Activated T-helper 2 cell treated with anti-CD3 and anti-CD28 coated beads, Interferon-gamma antibody, Interleukin-2, Interleukin-4, amounts not matched to agents 10 μg/mL and 5 μg/mL and 100 μg/mL, durations not matched to agents 14 hours and 24 hours and 36 hours (primary cell): ENCODE measurements around the gene MPHOSPH8. TPM values are rescaled to one million over a fixed set of nuclear protein-coding genes. Genes with fewer than 3 reads are reported as not detected.
A peak's percentile ranks its signal among the peaks of the same experiment; 100 is the strongest.
"Not testable (repeated sequence)": the region's sequence is repeated elsewhere in the genome, so short reads cannot be mapped to it uniquely, and the experiment has no call there.

Experiments
- DNase-seq: peaks from one replicate; pipeline ENCODE4 v3.0.0; 2021; ENCODE audit warnings: low spot score
- H3K27ac Mint-ChIP-seq: one replicate; pipeline ENCODE4 v1.8.0; 2021; ENCODE audit warnings: mixed read lengths
- H3K27me3 Mint-ChIP-seq: one replicate; pipeline ENCODE4 v1.8.0; 2021; ENCODE audit warnings: low read depth, mixed read lengths
- H3K36me3 Mint-ChIP-seq: one replicate; pipeline ENCODE4 v1.8.0; 2021; ENCODE audit warnings: low read depth, mixed read lengths
- H3K4me1 Mint-ChIP-seq: one replicate; pipeline ENCODE4 v1.8.0; 2021; ENCODE audit warnings: low read depth, mixed read lengths
- H3K4me3 Mint-ChIP-seq: one replicate; pipeline ENCODE4 v1.8.0; 2021; ENCODE audit warnings: low read depth, mild to moderate bottlenecking, moderate library complexity, mixed read lengths
- H3K9me3 Mint-ChIP-seq: one replicate; pipeline ENCODE4 v1.8.0; 2021; ENCODE audit warnings: mixed read lengths
- intact Hi-C: fragments of 100-400 bp; cut with micrococcal nuclease; formaldehyde crosslinking; loops from one replicate; pipeline ENCODE4 v1.15.1; 2023
- total RNA-seq: library from RNA; stranded (reverse); gene quantifications from 2 replicates; pipeline ENCODE4 v1.2.3, GENCODE V29; 2022

Gene MPHOSPH8
- total RNA-seq, 1 donor from 2014 or later, result 46.4 TPM

- Mint-ChIP-seq H3K27ac (no peak overlapping the region), H3K9me3 (peaks cover 5% of the 10 kb centered on the region), H3K36me3 (peaks cover 3% of the 10 kb centered on the region), H3K4me1 (peaks cover 6% of the 10 kb centered on the region), H3K27me3 (peaks cover 22% of the 10 kb centered on the region), H3K4me3 (peak overlapping the region; percentile 64)
- peak; percentile 16 for DNase-seq
- intact Hi-C loops, result no loop called here
These were observed 31.4 kb upstream of the MPHOSPH8 start for GRCh38 chr13:19601749-19602725.

GRCh38 chr13:19604306-19604705 is 29.2 kb upstream of the MPHOSPH8 start:
- DNase-seq, result no peak
- Mint-ChIP-seq H3K4me3 (no peak overlapping the region), H3K36me3 (peaks cover 3% of the 10 kb centered on the region), H3K4me1 (no peaks in the 10 kb centered on the region), H3K9me3 (peaks cover 5% of the 10 kb centered on the region), H3K27ac (no peak overlapping the region), H3K27me3 (peaks cover 20% of the 10 kb centered on the region)
- intact Hi-C loops, result no loop called here

- intact Hi-C loops, result no loop called here
- H3K36me3 Mint-ChIP-seq, result peaks cover 3% of the 10 kb centered on the region
- peaks cover 5% of the 10 kb centered on the region for H3K9me3 Mint-ChIP-seq
- peaks cover 13% of the 10 kb centered on the region for H3K27me3 Mint-ChIP-seq
- H3K4me3 Mint-ChIP-seq, result no peak overlapping the region
- H3K27ac Mint-ChIP-seq, result no peak overlapping the region
- DNase-seq, result no peak
- H3K4me1 Mint-ChIP-seq, result no peaks in the 10 kb centered on the region
These were observed 28.1 kb upstream of the MPHOSPH8 start for GRCh38 chr13:19605161-19605955.

- no peak for DNase-seq
- no peak overlapping the region for H3K27ac Mint-ChIP-seq
- intact Hi-C loops, result no loop called here
- no peak overlapping the region for H3K4me3 Mint-ChIP-seq
- no peaks in the 10 kb centered on the region for H3K4me1 Mint-ChIP-seq
- H3K27me3 Mint-ChIP-seq, result peaks cover 9% of the 10 kb centered on the region
- H3K36me3 Mint-ChIP-seq, result peaks cover 3% of the 10 kb centered on the region
- peaks cover 5% of the 10 kb centered on the region for H3K9me3 Mint-ChIP-seq
These were observed 27.3 kb upstream of the MPHOSPH8 start for GRCh38 chr13:19606152-19606551.

GRCh38 chr13:19606737-19607136 is 26.7 kb upstream of the MPHOSPH8 start:
- H3K4me1 Mint-ChIP-seq, result no peaks in the 10 kb centered on the region
- H3K27me3 Mint-ChIP-seq, result peaks cover 8% of the 10 kb centered on the region
- intact Hi-C loops, result no loop called here
- peaks cover 3% of the 10 kb centered on the region for H3K36me3 Mint-ChIP-seq
- no peak for DNase-seq
- no peak overlapping the region for H3K27ac Mint-ChIP-seq
- no peak overlapping the region for H3K4me3 Mint-ChIP-seq
- H3K9me3 Mint-ChIP-seq, result peaks cover 5% of the 10 kb centered on the region

- Mint-ChIP-seq H3K9me3 (peaks cover 5% of the 10 kb centered on the region), H3K27me3 (peaks cover 8% of the 10 kb centered on the region), H3K36me3 (peaks cover 3% of the 10 kb centered on the region), H3K4me1 (no peaks in the 10 kb centered on the region), H3K27ac (no peak overlapping the region), H3K4me3 (no peak overlapping the region)
- intact Hi-C loops, result no loop called here
- DNase-seq, result no peak
These were observed 25.9 kb upstream of the MPHOSPH8 start for GRCh38 chr13:19607523-19608078.

- Mint-ChIP-seq H3K4me3 (no peak overlapping the region), H3K4me1 (no peaks in the 10 kb centered on the region), H3K36me3 (no peaks in the 10 kb centered on the region), H3K27me3 (peaks cover 5% of the 10 kb centered on the region), H3K9me3 (peaks cover 10% of the 10 kb centered on the region), H3K27ac (no peak overlapping the region)
- no peak for DNase-seq
- intact Hi-C loops, result no loop called here
These were observed 14.5 kb upstream of the MPHOSPH8 start for GRCh38 chr13:19618977-19619376.

- peaks cover 6% of the 10 kb centered on the region for H3K27me3 Mint-ChIP-seq
- H3K4me1 Mint-ChIP-seq, result no peaks in the 10 kb centered on the region
- H3K27ac Mint-ChIP-seq, result no peak overlapping the region
- no peak overlapping the region for H3K4me3 Mint-ChIP-seq
- H3K36me3 Mint-ChIP-seq, result no peaks in the 10 kb centered on the region
- DNase-seq, result no peak
- H3K9me3 Mint-ChIP-seq, result peaks cover 10% of the 10 kb centered on the region
- intact Hi-C loops, result no loop called here
These were observed 11.3 kb upstream of the MPHOSPH8 start for GRCh38 chr13:19622193-19622592.

GRCh38 chr13:19624265-19624664 is 9.2 kb upstream of the MPHOSPH8 start:
- H3K36me3 Mint-ChIP-seq, result no peaks in the 10 kb centered on the region

GRCh38 chr13:19632915-19633478 is 462 bp upstream of the MPHOSPH8 start:
- no peaks in the 10 kb centered on the region for H3K27me3 Mint-ChIP-seq
- peaks cover 3% of the 10 kb centered on the region for H3K9me3 Mint-ChIP-seq
- DNase-seq, result no peak
- H3K4me1 Mint-ChIP-seq, result peaks cover 19% of the 10 kb centered on the region
- H3K27ac Mint-ChIP-seq, result peak overlapping the region; percentile 98
- intact Hi-C loops, result loop anchor here (1.0 to 2.0 kb wide), 4 partner anchors 46 to 327 kb away; partner anchors contain the start of gene PSPC1
- peak overlapping the region; percentile 99 for H3K4me3 Mint-ChIP-seq
- H3K36me3 Mint-ChIP-seq, result peaks cover 15% of the 10 kb centered on the region

More at GRCh38 chr13:19624265-19624664, 9.2 kb upstream of the MPHOSPH8 start:
- H3K27me3 Mint-ChIP-seq, result peaks cover 8% of the 10 kb centered on the region
- H3K9me3 Mint-ChIP-seq, result no peaks in the 10 kb centered on the region
- H3K4me3 Mint-ChIP-seq, result no peak overlapping the region
- no peaks in the 10 kb centered on the region for H3K4me1 Mint-ChIP-seq
- no peak for DNase-seq
- intact Hi-C loops, result no loop called here
- no peak overlapping the region for H3K27ac Mint-ChIP-seq

GRCh38 chr13:19634256-19634740 is 839 bp downstream of the MPHOSPH8 start:
- H3K4me1 Mint-ChIP-seq, result peaks cover 19% of the 10 kb centered on the region
- no peaks in the 10 kb centered on the region for H3K27me3 Mint-ChIP-seq
- peaks cover 3% of the 10 kb centered on the region for H3K9me3 Mint-ChIP-seq
- no peak for DNase-seq
- peak overlapping the region; percentile 98 for H3K27ac Mint-ChIP-seq
- intact Hi-C loops, result no loop called here
- peak overlapping the region; percentile 99 for H3K4me3 Mint-ChIP-seq
- peaks cover 18% of the 10 kb centered on the region for H3K36me3 Mint-ChIP-seq

GRCh38 chr13:19635926-19636325 is 2.5 kb downstream of the MPHOSPH8 start:
- H3K9me3 Mint-ChIP-seq, intact Hi-C loops, H3K27me3 Mint-ChIP-seq, DNase-seq, H3K27ac Mint-ChIP-seq: not testable (repeated sequence)
- Mint-ChIP-seq H3K36me3 (peaks cover 25% of the 10 kb centered on the region), H3K4me1 (peaks cover 22% of the 10 kb centered on the region), H3K4me3 (peak overlapping the region; percentile 53)
